Sigmoid colon (tissue), 7 donors: ENCODE measurements around the gene GALM. TPM values are rescaled to one million over a fixed set of nuclear protein-coding genes. Genes with fewer than 3 reads are reported as not detected.

Experiments
- DNase-seq: peaks from one replicate; pipeline ENCODE4 v3.0.0-alpha.2; 2019
- H3K27ac ChIP-seq, 4 donors: fragments of 200-600 bp; sonication (generic); one replicate each; pipeline ENCODE4 v1.5.1; 2016 to 2019; ENCODE audit warnings: mild to moderate bottlenecking in 1 of 4
- H3K27me3 ChIP-seq, 3 donors: fragments of 200-600 bp; sonication (generic); one replicate each; pipeline ENCODE4 v1.5.1; 2019; ENCODE audit warnings: mild to moderate bottlenecking in 1 of 3
- H3K36me3 ChIP-seq, 4 donors: fragments of 200-600 bp; sonication (generic); one replicate each; pipeline ENCODE4 v1.5.1; 2016 to 2019
- H3K4me1 ChIP-seq, 4 donors: fragments of 200-600 bp; sonication (generic); one replicate each; pipeline ENCODE4 v1.5.1; 2017 to 2019
- H3K4me3 ChIP-seq, 4 donors: fragments of 200-600 bp; sonication (generic); one replicate each; pipeline ENCODE4 v1.5.1; 2017 to 2019; ENCODE audit warnings: mild to moderate bottlenecking in 2 of 4, moderate library complexity in 1 of 4
- H3K9me3 ChIP-seq, 4 donors: fragments of 200-600 bp in 3 of 4; sonication (generic) in 3 of 4; one replicate each; pipeline versions ENCODE4 v1.5.1 to v1.6.1; 2013 to 2019
- EP300 ChIP-seq, 4 donors: sonication (generic); formaldehyde crosslinking; IDR thresholded peaks; one replicate each; pipeline ENCODE4 v1.6.1; 2017; ENCODE audit warnings: antibody characterized with exemption in 4 of 4
- POLR2A ChIP-seq, 2 donors: fragments of 450-650 bp; IDR thresholded peaks; one replicate each; pipeline ENCODE4 v1.6.1; 2016; ENCODE audit warnings: antibody characterized with exemption in 2 of 2, mild to moderate bottlenecking in 2 of 2, moderate library complexity in 2 of 2
- POLR2AphosphoS5 ChIP-seq, 4 donors: sonication (generic); formaldehyde crosslinking; IDR thresholded peaks; one replicate each; pipeline ENCODE4 v1.6.1; 2017; ENCODE audit warnings: antibody characterized with exemption in 4 of 4
- WGBS, 2 donors: extraction: QIAGEN DNeasy Blood & Tissue Kit; methylation state at CpG; one replicate each; pipeline ENCODE4 v1.1.7; 2013; 5-methylcytosine and 5-hydroxymethylcytosine counted together
- intact Hi-C: fragments of 100-400 bp; cut with DNase I; formaldehyde crosslinking; loops from one replicate; pipeline ENCODE4 v1.15.1; 2023
- polyA plus RNA-seq, 3 donors: library from polyadenylated mRNA; stranded (reverse); fragments of 200-250 nt; gene quantifications; one replicate each; pipeline ENCODE4 v1.2.3, GENCODE V29; 2013
- total RNA-seq, 4 donors: library from RNA; depleted of rRNA; stranded (reverse); fragments of >200 nt; gene quantifications; one replicate each; pipeline ENCODE4 v1.1.0, GENCODE V29; 2016
- TF ChIP-seq, protein P1 (sequence below), 4 experiments: fragments of 450-650 bp in 3 of 4; fragments of 200-600 bp in 1 of 4; IDR thresholded peaks; one replicate each; pipeline ENCODE4 v1.5.1; 2016 to 2019; ENCODE audit warnings: antibody characterized with exemption in 4 of 4, mild to moderate bottlenecking in 3 of 4, moderate library complexity in 2 of 4
- donor health status: healthy with polysubstance abuse.
- donor health status: Bipolar disorder and iron deficiency.
- donor health status: healthy.

The GALM gene
- total and polyA plus RNA-seq, 7 donors = 9.5 to 45.1 (median 35.2) TPM

DNA sequence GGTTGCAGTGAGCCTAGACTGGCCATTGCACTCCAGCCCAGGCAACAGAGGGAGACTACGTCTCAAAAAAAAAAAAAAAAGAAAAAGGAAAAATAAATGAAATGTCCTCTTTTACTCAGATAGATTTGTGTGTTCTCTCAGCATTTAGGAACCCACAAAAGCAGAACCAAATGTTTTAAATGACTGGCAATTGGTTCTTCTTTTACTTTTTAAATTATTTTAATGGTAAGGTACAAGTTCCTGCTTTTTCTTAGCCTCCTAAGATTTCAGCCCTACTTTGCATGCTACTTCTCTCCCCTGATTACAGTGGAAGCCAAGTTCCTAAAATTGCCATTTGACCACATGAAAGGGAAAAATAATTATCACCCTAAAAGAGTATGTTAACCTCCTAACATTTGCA is 61.7 kb downstream of the GALM start:
- Histone ChIP-seq H3K9me3 (no peaks in the 10 kb centered on the region), H3K36me3 (peaks cover 0 to 25% (median 7%) of the 10 kb centered on the region in 4 donors), H3K4me1 (no peaks in the 10 kb centered on the region), H3K4me3 (no peak overlapping the region), H3K27ac (no peak overlapping the region), H3K27me3 (no peaks in the 10 kb centered on the region)
- intact Hi-C loops = loop anchor here (5.0 kb wide), 3 partner anchors 60 to 410 kb away; partner anchors contain the start of gene GALM
- WGBS, 2 donors = 90 to 93% methylated on average over 1 of the region's 1 CpG
- DNase-seq = no peak
- no peak for TF ChIP-seq EP300 (IDR thresholded peaks at IDR 0.05)
- no peak for TF ChIP-seq POLR2A (IDR thresholded peaks at IDR 0.05)
- TF ChIP-seq, protein P1, sequence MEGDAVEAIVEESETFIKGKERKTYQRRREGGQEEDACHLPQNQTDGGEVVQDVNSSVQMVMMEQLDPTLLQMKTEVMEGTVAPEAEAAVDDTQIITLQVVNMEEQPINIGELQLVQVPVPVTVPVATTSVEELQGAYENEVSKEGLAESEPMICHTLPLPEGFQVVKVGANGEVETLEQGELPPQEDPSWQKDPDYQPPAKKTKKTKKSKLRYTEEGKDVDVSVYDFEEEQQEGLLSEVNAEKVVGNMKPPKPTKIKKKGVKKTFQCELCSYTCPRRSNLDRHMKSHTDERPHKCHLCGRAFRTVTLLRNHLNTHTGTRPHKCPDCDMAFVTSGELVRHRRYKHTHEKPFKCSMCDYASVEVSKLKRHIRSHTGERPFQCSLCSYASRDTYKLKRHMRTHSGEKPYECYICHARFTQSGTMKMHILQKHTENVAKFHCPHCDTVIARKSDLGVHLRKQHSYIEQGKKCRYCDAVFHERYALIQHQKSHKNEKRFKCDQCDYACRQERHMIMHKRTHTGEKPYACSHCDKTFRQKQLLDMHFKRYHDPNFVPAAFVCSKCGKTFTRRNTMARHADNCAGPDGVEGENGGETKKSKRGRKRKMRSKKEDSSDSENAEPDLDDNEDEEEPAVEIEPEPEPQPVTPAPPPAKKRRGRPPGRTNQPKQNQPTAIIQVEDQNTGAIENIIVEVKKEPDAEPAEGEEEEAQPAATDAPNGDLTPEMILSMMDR (IDR thresholded peaks at IDR 0.05) = no peak
- no peak for TF ChIP-seq POLR2AphosphoS5 (IDR thresholded peaks at IDR 0.05)

DNA sequence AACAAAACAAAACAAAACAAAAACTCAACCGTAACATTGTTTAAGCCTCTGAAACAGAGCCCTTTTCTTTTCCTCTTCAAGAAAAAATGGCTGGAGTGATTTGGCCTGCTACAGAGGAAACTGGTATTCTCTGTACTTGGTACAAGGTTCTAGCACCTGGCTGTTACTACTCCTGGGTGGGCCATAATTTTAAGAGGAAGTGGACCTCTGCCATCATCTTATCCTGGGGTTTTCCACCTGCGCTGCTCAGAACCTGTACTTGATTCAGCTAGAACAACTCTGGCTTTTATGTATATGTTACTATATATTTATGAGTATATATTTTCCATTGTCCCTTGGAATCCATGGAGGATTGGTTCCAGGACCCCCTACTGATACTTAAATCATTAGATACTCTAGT is 62.8 kb downstream of the GALM start:
- Histone ChIP-seq H3K27me3 (no peaks in the 10 kb centered on the region), H3K4me3 (no peak overlapping the region), H3K4me1 (no peaks in the 10 kb centered on the region), H3K36me3 (peaks cover 5 to 33% (median 9%) of the 10 kb centered on the region in 4 donors), H3K9me3 (no peaks in the 10 kb centered on the region), H3K27ac (no peak overlapping the region)
- no peak for DNase-seq
- intact Hi-C loops = loop anchor here (5.0 kb wide), 3 partner anchors 61 to 411 kb away; partner anchors contain the start of gene GALM
- TF ChIP-seq, protein P1 (IDR thresholded peaks at IDR 0.05) = no peak
- WGBS, 2 donors = 0 to 94% methylated on average over 2 of the region's 2 CpGs

DNA sequence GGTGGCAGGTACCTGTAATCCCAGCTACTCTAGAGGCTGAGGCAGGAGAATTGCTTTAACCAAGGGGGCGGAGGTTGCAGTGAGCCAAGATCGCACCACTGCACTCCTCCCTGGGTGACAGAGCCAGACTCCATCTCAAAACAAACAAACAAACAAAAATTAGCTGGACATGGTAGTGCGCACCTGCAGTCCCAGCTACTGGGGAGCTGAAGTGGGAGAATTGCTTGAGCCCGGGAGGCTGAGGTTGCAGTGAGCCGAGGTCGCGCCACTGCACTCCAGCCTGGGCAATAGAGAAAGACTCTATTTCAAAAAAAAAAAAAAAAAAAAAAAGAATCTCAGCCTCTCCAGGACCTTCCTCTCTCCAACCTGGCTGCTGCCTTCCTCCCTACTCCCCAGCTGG is 65.2 kb downstream of the GALM start:
- Histone ChIP-seq H3K4me1 (peaks cover 0 to 17% (median 2%) of the 10 kb centered on the region in 4 donors), H3K27ac (no peak overlapping the region), H3K36me3 (peaks cover 6 to 35% (median 10%) of the 10 kb centered on the region in 4 donors), H3K27me3 (no peaks in the 10 kb centered on the region), H3K9me3 (no peaks in the 10 kb centered on the region), H3K4me3 (no peak overlapping the region)
- WGBS, 2 donors = 97 to 98% methylated on average over 7 of the region's 7 CpGs
- DNase-seq = no peak
- TF ChIP-seq POLR2A (IDR thresholded peaks at IDR 0.05) = no peak
- TF ChIP-seq EP300 (IDR thresholded peaks at IDR 0.05) = no peak
- TF ChIP-seq, protein P1 (IDR thresholded peaks at IDR 0.05) = no peak
- no peak for TF ChIP-seq POLR2AphosphoS5 (IDR thresholded peaks at IDR 0.05)
- intact Hi-C loops = no loop called here

DNA sequence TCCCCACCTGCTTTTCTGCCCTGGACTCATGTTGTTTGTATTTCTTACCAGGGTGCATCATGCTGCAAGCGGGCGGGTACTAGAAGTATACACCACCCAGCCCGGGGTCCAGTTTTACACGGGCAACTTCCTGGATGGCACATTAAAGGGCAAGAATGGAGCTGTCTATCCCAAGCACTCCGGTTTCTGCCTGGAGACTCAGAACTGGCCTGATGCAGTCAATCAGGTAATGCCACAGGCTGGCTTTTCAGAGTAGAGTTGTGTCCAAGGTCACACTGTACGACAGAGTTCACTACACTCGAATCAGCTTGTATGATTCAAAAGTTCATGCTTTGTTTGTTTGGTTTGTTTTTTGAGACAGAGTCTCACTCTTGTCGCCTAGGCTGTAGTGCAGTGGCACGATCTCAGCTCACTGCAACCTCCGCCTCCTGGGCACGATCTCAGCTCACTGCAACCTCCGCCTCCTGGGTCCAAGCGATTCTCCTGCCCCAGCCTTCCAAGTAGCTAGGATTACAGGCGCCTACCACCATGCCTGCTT is 65.8 kb downstream of the GALM start:
- DNase-seq = no peak
- H3K27ac ChIP-seq = no peak overlapping the region

More for the DNA sequence above, 65.8 kb downstream of the GALM start:
- intact Hi-C loops = no loop called here
- WGBS, 2 donors = 71 to 86% methylated on average over 14 of the region's 14 CpGs
- peaks cover 6 to 35% (median 10%) of the 10 kb centered on the region in 4 donors for H3K36me3 ChIP-seq
- H3K9me3 ChIP-seq = no peaks in the 10 kb centered on the region
- TF ChIP-seq POLR2A (IDR thresholded peaks at IDR 0.05) = no peak
- TF ChIP-seq POLR2AphosphoS5 (IDR thresholded peaks at IDR 0.05) = no peak
- TF ChIP-seq EP300 (IDR thresholded peaks at IDR 0.05) = no peak
- TF ChIP-seq, protein P1 (IDR thresholded peaks at IDR 0.05) = no peak
- no peak overlapping the region for H3K4me3 ChIP-seq
- H3K4me1 ChIP-seq = peaks cover 0 to 23% (median 8%) of the 10 kb centered on the region in 4 donors
- no peaks in the 10 kb centered on the region for H3K27me3 ChIP-seq
